Liver (tissue), 9 donors: Measurements from ENCODE around the gene TMEM217. TPM values are rescaled to one million over a fixed set of nuclear protein-coding genes. Genes with fewer than 3 reads are reported as not detected.

Experiments used
- DNase-seq: peaks from one replicate; pipeline ENCODE4 v3.0.0-alpha.2; 2017; ENCODE audit warnings: low spot score
- H3K27ac ChIP-seq, 2 donors: one replicate each; pipeline ENCODE4 v1.7.0; 2013; ENCODE audit warnings: inconsistent platforms in 2 of 2, low read length in 2 of 2, control low read depth in 1 of 2, low read depth in 1 of 2, mild to moderate bottlenecking in 1 of 2
- H3K27me3 ChIP-seq, 4 donors: one replicate each; pipeline versions ENCODE4 v1.6.1 to v1.7.0; 2013; ENCODE audit warnings: low read length in 3 of 4, inconsistent platforms in 1 of 4, mild to moderate bottlenecking in 1 of 4, moderate library complexity in 1 of 4; ENCODE audit not compliant: control insufficient read depth in 4 of 4, insufficient read depth in 4 of 4
- H3K36me3 ChIP-seq, 4 donors: one replicate each; pipeline versions ENCODE4 v1.6.1 to v1.7.0; 2013; ENCODE audit warnings: low read length in 3 of 4, mild to moderate bottlenecking in 3 of 4, low read depth in 1 of 4, moderate library complexity in 1 of 4; ENCODE audit not compliant: control insufficient read depth in 4 of 4, insufficient read depth in 3 of 4
- H3K4me1 ChIP-seq, 4 donors: one replicate each; pipeline versions ENCODE4 v1.6.1 to v1.7.0; 2013; ENCODE audit warnings: low read length in 3 of 4, mild to moderate bottlenecking in 3 of 4, moderate library complexity in 1 of 4; ENCODE audit not compliant: control insufficient read depth in 4 of 4, insufficient read depth in 4 of 4
- H3K4me3 ChIP-seq, 3 donors: one replicate each; pipeline versions ENCODE4 v1.6.1 to v1.7.0; 2013; ENCODE audit warnings: low read length in 3 of 3, control low read depth in 1 of 3, low read depth in 1 of 3, mild to moderate bottlenecking in 1 of 3
- H3K9ac ChIP-seq, 2 donors: one replicate each; pipeline ENCODE4 v1.7.0; 2013; ENCODE audit warnings: low read length in 2 of 2, mild to moderate bottlenecking in 2 of 2, moderate library complexity in 2 of 2, control low read depth in 1 of 2, low read depth in 1 of 2
- H3K9me3 ChIP-seq, 4 donors: one replicate each; pipeline versions ENCODE4 v1.6.1 to v1.7.0; 2013; ENCODE audit warnings: low read length in 3 of 4; ENCODE audit not compliant: control insufficient read depth in 4 of 4
- EGR1 ChIP-seq, 2 donors: IDR thresholded peaks; 2 replicates each; pipeline ENCODE4 v1.6.1; 2016 to 2018; ENCODE audit warnings: antibody characterized with exemption in 2 of 2, low read depth in 2 of 2
- FOXA1 ChIP-seq: IDR thresholded peaks from 2 replicates; pipeline ENCODE4 v1.6.1; 2016; ENCODE audit warnings: antibody characterized with exemption
- FOXA2 ChIP-seq: IDR thresholded peaks from 2 replicates; pipeline ENCODE4 v1.6.1; 2016; ENCODE audit warnings: antibody characterized with exemption
- GABPA ChIP-seq, 2 donors: IDR thresholded peaks in 1 of 2; conservative IDR thresholded peaks in 1 of 2; 2 replicates each; pipeline ENCODE4 v1.6.1; 2016; ENCODE audit warnings: antibody characterized with exemption in 2 of 2, mild to moderate bottlenecking in 1 of 2, moderate library complexity in 1 of 2
- HNF4A ChIP-seq, 2 donors: conservative IDR thresholded peaks; 2 replicates each; pipeline ENCODE4 v1.6.1; 2016; ENCODE audit warnings: antibody characterized with exemption in 2 of 2, mild to moderate bottlenecking in 2 of 2
- HNF4G ChIP-seq: IDR thresholded peaks from 2 replicates; pipeline ENCODE4 v1.6.1; 2016; ENCODE audit warnings: antibody characterized with exemption
- JUND ChIP-seq, 2 donors: IDR thresholded peaks; 2 replicates each; pipeline ENCODE4 v1.6.1; 2016; ENCODE audit warnings: antibody characterized with exemption in 2 of 2
- NR2F2 ChIP-seq: IDR thresholded peaks from 2 replicates; pipeline ENCODE4 v1.6.1; 2016; ENCODE audit warnings: antibody characterized with exemption
- RAD21 ChIP-seq, 2 donors: IDR thresholded peaks; 2 replicates each; pipeline ENCODE4 v1.6.1; 2016; ENCODE audit warnings: antibody characterized with exemption in 2 of 2, mild to moderate bottlenecking in 2 of 2
- RXRA ChIP-seq, 2 donors: IDR thresholded peaks; 2 replicates each; pipeline ENCODE4 v1.6.1; 2017 to 2018; ENCODE audit warnings: antibody characterized with exemption in 2 of 2, mild to moderate bottlenecking in 1 of 2
- SP1 ChIP-seq: IDR thresholded peaks from 2 replicates; pipeline ENCODE4 v1.6.1; 2018; ENCODE audit warnings: antibody characterized with exemption, mild to moderate bottlenecking
- TAF1 ChIP-seq: conservative IDR thresholded peaks from 2 replicates; pipeline ENCODE4 v1.6.1; 2016; ENCODE audit warnings: antibody characterized with exemption, mild to moderate bottlenecking
- YY1 ChIP-seq: IDR thresholded peaks from 2 replicates; pipeline ENCODE4 v1.6.1; 2016; ENCODE audit warnings: antibody characterized with exemption, mild to moderate bottlenecking
- WGBS: extraction: QIAGEN DNeasy Blood & Tissue Kit; methylation state at CpG from one replicate; pipeline ENCODE4 v1.1.7; 2013; 5-methylcytosine and 5-hydroxymethylcytosine counted together
- polyA plus RNA-seq, 2 donors: library from polyadenylated mRNA; stranded (reverse) in 1 of 2; unstranded in 1 of 2; fragments of 200-250 nt in 1 of 2; fragments of >200 nt in 1 of 2; fragmentation: Nextera tagmentation in 1 of 2; extraction: Ambion mirVana in 1 of 2; gene quantifications; one replicate each; pipeline versions ENCODE4 v1.2.1 to v1.2.3, GENCODE V29; 2013 to 2015
- total RNA-seq, 2 donors: library from RNA; depleted of rRNA; stranded (reverse); fragments of >200 nt; gene quantifications; one replicate each; pipeline ENCODE4 v1.2.3, GENCODE V29; 2014
- TF ChIP-seq, protein P1 (sequence below): IDR thresholded peaks from 2 replicates; pipeline ENCODE4 v1.6.1; 2016; ENCODE audit warnings: antibody characterized with exemption
- TF ChIP-seq, protein P2 (sequence below): fragments of 150-350 bp; IDR thresholded peaks from 2 replicates; pipeline ENCODE4 v1.5.1; 2017; ENCODE audit warnings: improper control_type of control experiment, low read depth, low read length; ENCODE audit not compliant: missing input control
- TF ChIP-seq, protein P3 (sequence below): IDR thresholded peaks from 2 replicates; pipeline ENCODE4 v1.6.1; 2016; ENCODE audit warnings: antibody characterized with exemption, mild to moderate bottlenecking
- TF ChIP-seq, protein P4 (sequence below): IDR thresholded peaks from 2 replicates; pipeline ENCODE4 v1.6.1; 2016; ENCODE audit warnings: antibody characterized with exemption
- TF ChIP-seq, protein P5 (sequence below): IDR thresholded peaks from 2 replicates; pipeline ENCODE4 v1.6.1; 2016; ENCODE audit warnings: antibody characterized with exemption
- donor health status: healthy.
- donor health status: healthy.
- donor health status: healthy.
- donor health status: healthy.
- donor health status: healthy.

The TMEM217 gene
- total and polyA plus RNA-seq, 4 donors: 0.39 to 3.2 (median 0.62) TPM

DNA sequence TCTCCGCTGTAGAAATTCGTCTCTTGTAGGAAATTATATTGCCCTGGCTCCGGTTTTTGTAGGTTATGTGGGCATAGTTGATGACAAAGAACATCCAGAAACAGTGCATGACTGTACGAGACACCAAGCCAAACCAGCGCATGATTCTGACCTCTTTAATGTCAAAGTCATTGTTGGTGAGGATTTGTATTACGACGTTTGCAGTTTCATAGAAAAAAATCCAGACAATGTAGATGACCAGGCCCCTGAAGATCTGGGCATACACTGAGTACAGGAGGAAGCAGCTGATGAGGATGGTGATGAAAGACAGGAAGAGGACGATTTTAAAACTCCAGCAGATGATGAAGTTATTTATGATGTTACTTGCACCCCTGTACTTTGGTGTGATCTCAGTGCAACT lies 39.4 kb downstream of the TMEM217 start:
- H3K4me3 ChIP-seq: no peak overlapping the region
- WGBS: 85% methylated on average over 8 of the region's 8 CpGs
- no peaks in the 10 kb centered on the region for H3K27me3 ChIP-seq
- peaks cover 0 to 11% (median 6%) of the 10 kb centered on the region in 4 donors for H3K4me1 ChIP-seq
- no peaks in the 10 kb centered on the region for H3K36me3 ChIP-seq
- no peak overlapping the region for H3K27ac ChIP-seq
- TF ChIP-seq TAF1: no peak
- TF ChIP-seq FOXA2: no peak
- TF ChIP-seq YY1: no peak
- no peak for TF ChIP-seq JUND (IDR thresholded peaks at IDR 0.05)
- TF ChIP-seq, protein P1, sequence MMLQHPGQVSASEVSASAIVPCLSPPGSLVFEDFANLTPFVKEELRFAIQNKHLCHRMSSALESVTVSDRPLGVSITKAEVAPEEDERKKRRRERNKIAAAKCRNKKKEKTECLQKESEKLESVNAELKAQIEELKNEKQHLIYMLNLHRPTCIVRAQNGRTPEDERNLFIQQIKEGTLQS: no peak
- TF ChIP-seq SP1: no peak
- no peak for TF ChIP-seq FOXA1
- no peak for TF ChIP-seq NR2F2
- TF ChIP-seq, protein P2, sequence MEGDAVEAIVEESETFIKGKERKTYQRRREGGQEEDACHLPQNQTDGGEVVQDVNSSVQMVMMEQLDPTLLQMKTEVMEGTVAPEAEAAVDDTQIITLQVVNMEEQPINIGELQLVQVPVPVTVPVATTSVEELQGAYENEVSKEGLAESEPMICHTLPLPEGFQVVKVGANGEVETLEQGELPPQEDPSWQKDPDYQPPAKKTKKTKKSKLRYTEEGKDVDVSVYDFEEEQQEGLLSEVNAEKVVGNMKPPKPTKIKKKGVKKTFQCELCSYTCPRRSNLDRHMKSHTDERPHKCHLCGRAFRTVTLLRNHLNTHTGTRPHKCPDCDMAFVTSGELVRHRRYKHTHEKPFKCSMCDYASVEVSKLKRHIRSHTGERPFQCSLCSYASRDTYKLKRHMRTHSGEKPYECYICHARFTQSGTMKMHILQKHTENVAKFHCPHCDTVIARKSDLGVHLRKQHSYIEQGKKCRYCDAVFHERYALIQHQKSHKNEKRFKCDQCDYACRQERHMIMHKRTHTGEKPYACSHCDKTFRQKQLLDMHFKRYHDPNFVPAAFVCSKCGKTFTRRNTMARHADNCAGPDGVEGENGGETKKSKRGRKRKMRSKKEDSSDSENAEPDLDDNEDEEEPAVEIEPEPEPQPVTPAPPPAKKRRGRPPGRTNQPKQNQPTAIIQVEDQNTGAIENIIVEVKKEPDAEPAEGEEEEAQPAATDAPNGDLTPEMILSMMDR: no peak
- TF ChIP-seq, protein P3, sequence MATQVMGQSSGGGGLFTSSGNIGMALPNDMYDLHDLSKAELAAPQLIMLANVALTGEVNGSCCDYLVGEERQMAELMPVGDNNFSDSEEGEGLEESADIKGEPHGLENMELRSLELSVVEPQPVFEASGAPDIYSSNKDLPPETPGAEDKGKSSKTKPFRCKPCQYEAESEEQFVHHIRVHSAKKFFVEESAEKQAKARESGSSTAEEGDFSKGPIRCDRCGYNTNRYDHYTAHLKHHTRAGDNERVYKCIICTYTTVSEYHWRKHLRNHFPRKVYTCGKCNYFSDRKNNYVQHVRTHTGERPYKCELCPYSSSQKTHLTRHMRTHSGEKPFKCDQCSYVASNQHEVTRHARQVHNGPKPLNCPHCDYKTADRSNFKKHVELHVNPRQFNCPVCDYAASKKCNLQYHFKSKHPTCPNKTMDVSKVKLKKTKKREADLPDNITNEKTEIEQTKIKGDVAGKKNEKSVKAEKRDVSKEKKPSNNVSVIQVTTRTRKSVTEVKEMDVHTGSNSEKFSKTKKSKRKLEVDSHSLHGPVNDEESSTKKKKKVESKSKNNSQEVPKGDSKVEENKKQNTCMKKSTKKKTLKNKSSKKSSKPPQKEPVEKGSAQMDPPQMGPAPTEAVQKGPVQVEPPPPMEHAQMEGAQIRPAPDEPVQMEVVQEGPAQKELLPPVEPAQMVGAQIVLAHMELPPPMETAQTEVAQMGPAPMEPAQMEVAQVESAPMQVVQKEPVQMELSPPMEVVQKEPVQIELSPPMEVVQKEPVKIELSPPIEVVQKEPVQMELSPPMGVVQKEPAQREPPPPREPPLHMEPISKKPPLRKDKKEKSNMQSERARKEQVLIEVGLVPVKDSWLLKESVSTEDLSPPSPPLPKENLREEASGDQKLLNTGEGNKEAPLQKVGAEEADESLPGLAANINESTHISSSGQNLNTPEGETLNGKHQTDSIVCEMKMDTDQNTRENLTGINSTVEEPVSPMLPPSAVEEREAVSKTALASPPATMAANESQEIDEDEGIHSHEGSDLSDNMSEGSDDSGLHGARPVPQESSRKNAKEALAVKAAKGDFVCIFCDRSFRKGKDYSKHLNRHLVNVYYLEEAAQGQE: no peak
- no peak for TF ChIP-seq RAD21 (IDR thresholded peaks at IDR 0.05)
- no peak for TF ChIP-seq EGR1 (IDR thresholded peaks at IDR 0.05; ENCODE audit: low read depth in 2 of 2)
- TF ChIP-seq RXRA (IDR thresholded peaks at IDR 0.05): no peak
- TF ChIP-seq HNF4G: no peak
- TF ChIP-seq, protein P4, sequence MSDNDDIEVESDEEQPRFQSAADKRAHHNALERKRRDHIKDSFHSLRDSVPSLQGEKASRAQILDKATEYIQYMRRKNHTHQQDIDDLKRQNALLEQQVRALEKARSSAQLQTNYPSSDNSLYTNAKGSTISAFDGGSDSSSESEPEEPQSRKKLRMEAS: no peak
- no peaks in the 10 kb centered on the region for H3K9me3 ChIP-seq
- no peak overlapping the region for H3K9ac ChIP-seq
- DNase-seq: no peak

DNA sequence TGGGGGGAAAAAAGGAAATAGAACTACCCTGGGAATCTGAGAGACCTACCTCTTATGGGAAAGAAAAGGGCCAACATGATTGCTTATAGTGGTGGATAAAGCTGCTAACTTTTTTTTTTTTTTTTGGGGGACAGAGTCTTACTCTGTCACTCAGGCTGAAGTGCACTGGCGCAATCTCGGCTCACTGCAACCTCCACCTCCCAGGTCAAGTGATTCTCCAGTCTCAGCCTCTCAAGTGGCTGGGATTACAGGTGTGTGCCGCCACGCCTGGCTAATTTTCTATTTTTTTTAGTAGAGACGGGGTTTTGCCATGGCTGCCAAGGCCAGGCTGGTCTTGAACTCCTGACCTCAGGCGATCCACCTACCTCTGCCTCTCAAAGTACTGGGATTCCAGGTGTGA lies 39.9 kb downstream of the TMEM217 start:
- H3K27me3 ChIP-seq: no peaks in the 10 kb centered on the region
- no peaks in the 10 kb centered on the region for H3K9me3 ChIP-seq
- H3K4me1 ChIP-seq: peaks cover 0 to 9% (median 6%) of the 10 kb centered on the region in 4 donors
- DNase-seq: no peak
- no peak overlapping the region for H3K4me3 ChIP-seq
- no peak overlapping the region for H3K9ac ChIP-seq
- 94% methylated on average over 6 of the region's 6 CpGs for WGBS
- no peak overlapping the region for H3K27ac ChIP-seq
- no peaks in the 10 kb centered on the region for H3K36me3 ChIP-seq
- TF ChIP-seq RXRA (IDR thresholded peaks at IDR 0.05) (no peak), NR2F2 (no peak), HNF4A (conservative IDR thresholded peaks at IDR 0.05) (no peak), RAD21 (IDR thresholded peaks at IDR 0.05) (no peak), SP1 (no peak), GABPA (IDR thresholded peaks at IDR 0.05 in 1 of 2, conservative IDR thresholded peaks at IDR 0.05 in 1 of 2) (no peak), FOXA2 (no peak), FOXA1 (no peak), EGR1 (IDR thresholded peaks at IDR 0.05; ENCODE audit: low read depth in 2 of 2) (no peak), HNF4G (no peak), JUND (IDR thresholded peaks at IDR 0.05) (no peak)
- TF ChIP-seq, protein P2: no peak
- TF ChIP-seq, protein P4: no peak
- TF ChIP-seq, protein P1: no peak
- TF ChIP-seq, protein P5, sequence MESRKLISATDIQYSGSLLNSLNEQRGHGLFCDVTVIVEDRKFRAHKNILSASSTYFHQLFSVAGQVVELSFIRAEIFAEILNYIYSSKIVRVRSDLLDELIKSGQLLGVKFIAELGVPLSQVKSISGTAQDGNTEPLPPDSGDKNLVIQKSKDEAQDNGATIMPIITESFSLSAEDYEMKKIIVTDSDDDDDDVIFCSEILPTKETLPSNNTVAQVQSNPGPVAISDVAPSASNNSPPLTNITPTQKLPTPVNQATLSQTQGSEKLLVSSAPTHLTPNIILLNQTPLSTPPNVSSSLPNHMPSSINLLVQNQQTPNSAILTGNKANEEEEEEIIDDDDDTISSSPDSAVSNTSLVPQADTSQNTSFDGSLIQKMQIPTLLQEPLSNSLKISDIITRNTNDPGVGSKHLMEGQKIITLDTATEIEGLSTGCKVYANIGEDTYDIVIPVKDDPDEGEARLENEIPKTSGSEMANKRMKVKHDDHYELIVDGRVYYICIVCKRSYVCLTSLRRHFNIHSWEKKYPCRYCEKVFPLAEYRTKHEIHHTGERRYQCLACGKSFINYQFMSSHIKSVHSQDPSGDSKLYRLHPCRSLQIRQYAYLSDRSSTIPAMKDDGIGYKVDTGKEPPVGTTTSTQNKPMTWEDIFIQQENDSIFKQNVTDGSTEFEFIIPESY: no peak
